ENCODE measurements around the gene KHK. TPM values are rescaled to one million over a fixed set of nuclear protein-coding genes. Genes with fewer than 3 reads are reported as not detected.

Gene KHK
- polyA plus RNA-seq, 2 of the 4 experiments (the other 2 are of a cell fraction) = 4.2 to 7.6 TPM

GRCh38 chr2:27051902-27052645 is 34.5 kb upstream of the KHK start:
- ATAC-seq = peak; percentile 2 to 7; a peak in 5 of 6 replicates
- no peak; the same call in 1 of the 2 replicates for TF ChIP-seq POLR2A (IDR thresholded peaks at IDR 0.05; ENCODE audit: low read length)
- TF ChIP-seq ZNF302 (CRISPR knock-in tag; IDR thresholded peaks at IDR 0.05) = no peak
- H3K4me1 ChIP-seq = peaks cover 13% of the 10 kb centered on the region; the same call in 2 of the 3 replicates
- FAIRE-seq = no peak
- ChIA-PET CTCF (interaction anchor here (0.6 to 13.5 kb wide), 14 partner anchors 9 to 251 kb away, joined by 3 to 143 read pairs (median 4); partner anchors contain the start of gene OST4), POLR2A (interaction anchor here (0.7 to 3.3 kb wide), 14 partner anchors 9 to 330 kb away, joined by 3 to 37 read pairs (median 8); partner anchors contain the start of genes KHK, OST4 and TMEM214)
- H3K27ac ChIP-seq = peak overlapping the region; percentile 83 to 93
- H3K4me2 ChIP-seq = peak overlapping the region; percentile 83
- 14% methylated on average over 12 of the region's 24 CpGs for whole genome bisulfite sequencing (ENCODE audit: missing lambda C conversion rate)
- H3K4me3 ChIP-seq = peak overlapping the region; percentile 86
- DNase-seq (ENCODE audit: low read depth in 1 of 2, low spot score in 1 of 2) = peak; percentile 24 to 46
- H3K9me3 ChIP-seq = no peaks in the 10 kb centered on the region

DNA sequence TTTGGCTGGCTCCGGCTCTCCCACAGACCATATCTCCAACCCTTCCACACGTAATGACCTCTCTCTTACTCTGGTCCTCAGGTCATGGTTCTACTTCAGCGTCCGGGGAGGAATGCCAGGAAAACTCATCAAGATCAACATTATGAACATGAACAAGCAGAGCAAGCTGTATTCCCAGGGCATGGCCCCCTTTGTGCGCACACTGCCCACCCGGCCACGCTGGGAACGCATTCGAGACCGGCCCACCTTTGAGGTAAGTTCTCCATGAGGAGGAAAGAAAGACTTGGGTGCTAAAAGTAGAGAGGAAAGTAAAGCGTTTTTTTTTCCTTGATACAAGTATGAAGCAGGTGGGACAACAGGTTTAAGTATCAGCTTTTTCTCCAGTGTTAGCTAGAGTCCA is 33.3 kb upstream of the KHK start:
- Histone ChIP-seq H3K27ac (no peak overlapping the region), H3K9me3 (no peaks in the 10 kb centered on the region), H3K4me2 (no peak overlapping the region), H3K4me1 (peaks cover 13% of the 10 kb centered on the region; the same call in 2 of the 3 replicates), H3K4me3 (no peak overlapping the region)
- TF ChIP-seq EHMT2 (IDR thresholded peaks at IDR 0.05; ENCODE audit: low read depth) (no peak), CBX8 (IDR thresholded peaks at IDR 0.05) (no peak), NFE2L2 (conservative IDR thresholded peaks at IDR 0.05; ENCODE audit: low read length) (no peak), EHF (CRISPR knock-in tag; IDR thresholded peaks at IDR 0.05) (no peak), ZFP36 (IDR thresholded peaks at IDR 0.05; ENCODE audit: borderline replicate concordance, partially characterized antibody) (no peak), KDM1A (IDR thresholded peaks at IDR 0.05; ENCODE audit: low read depth) (no peak), USF2 (IDR thresholded peaks at IDR 0.05) (no peak), SMC3 (IDR thresholded peaks at IDR 0.05) (no peak), BHLHE40 (IDR thresholded peaks at IDR 0.05; ENCODE audit: low read depth, low read length) (no peak), EP300 (IDR thresholded peaks at IDR 0.05) (no peak), JUNB (IDR thresholded peaks at IDR 0.05) (no peak), CEBPB (IDR thresholded peaks at IDR 0.05) (no peak)
- TF ChIP-seq, protein P1, sequence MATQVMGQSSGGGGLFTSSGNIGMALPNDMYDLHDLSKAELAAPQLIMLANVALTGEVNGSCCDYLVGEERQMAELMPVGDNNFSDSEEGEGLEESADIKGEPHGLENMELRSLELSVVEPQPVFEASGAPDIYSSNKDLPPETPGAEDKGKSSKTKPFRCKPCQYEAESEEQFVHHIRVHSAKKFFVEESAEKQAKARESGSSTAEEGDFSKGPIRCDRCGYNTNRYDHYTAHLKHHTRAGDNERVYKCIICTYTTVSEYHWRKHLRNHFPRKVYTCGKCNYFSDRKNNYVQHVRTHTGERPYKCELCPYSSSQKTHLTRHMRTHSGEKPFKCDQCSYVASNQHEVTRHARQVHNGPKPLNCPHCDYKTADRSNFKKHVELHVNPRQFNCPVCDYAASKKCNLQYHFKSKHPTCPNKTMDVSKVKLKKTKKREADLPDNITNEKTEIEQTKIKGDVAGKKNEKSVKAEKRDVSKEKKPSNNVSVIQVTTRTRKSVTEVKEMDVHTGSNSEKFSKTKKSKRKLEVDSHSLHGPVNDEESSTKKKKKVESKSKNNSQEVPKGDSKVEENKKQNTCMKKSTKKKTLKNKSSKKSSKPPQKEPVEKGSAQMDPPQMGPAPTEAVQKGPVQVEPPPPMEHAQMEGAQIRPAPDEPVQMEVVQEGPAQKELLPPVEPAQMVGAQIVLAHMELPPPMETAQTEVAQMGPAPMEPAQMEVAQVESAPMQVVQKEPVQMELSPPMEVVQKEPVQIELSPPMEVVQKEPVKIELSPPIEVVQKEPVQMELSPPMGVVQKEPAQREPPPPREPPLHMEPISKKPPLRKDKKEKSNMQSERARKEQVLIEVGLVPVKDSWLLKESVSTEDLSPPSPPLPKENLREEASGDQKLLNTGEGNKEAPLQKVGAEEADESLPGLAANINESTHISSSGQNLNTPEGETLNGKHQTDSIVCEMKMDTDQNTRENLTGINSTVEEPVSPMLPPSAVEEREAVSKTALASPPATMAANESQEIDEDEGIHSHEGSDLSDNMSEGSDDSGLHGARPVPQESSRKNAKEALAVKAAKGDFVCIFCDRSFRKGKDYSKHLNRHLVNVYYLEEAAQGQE (IDR thresholded peaks at IDR 0.05) = no peak
- TF ChIP-seq, protein P2, sequence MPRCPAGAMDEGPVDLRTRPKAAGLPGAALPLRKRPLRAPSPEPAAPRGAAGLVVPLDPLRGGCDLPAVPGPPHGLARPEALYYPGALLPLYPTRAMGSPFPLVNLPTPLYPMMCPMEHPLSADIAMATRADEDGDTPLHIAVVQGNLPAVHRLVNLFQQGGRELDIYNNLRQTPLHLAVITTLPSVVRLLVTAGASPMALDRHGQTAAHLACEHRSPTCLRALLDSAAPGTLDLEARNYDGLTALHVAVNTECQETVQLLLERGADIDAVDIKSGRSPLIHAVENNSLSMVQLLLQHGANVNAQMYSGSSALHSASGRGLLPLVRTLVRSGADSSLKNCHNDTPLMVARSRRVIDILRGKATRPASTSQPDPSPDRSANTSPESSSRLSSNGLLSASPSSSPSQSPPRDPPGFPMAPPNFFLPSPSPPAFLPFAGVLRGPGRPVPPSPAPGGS (IDR thresholded peaks at IDR 0.05) = no peak
- FAIRE-seq (no peak), DNase-seq (ENCODE audit: low read depth in 1 of 2, low spot score in 1 of 2) (no peak), ATAC-seq (no peak)
- ChIA-PET CTCF (interaction anchor here (0.5 to 13.5 kb wide), 9 partner anchors 16 to 294 kb away, joined by 3 to 143 read pairs (median 4); partner anchors contain the start of gene OST4), POLR2A (interaction anchor here (0.8 to 3.4 kb wide), 3 partner anchors 14 to 34 kb away, joined by 4 to 11 read pairs (median 9); partner anchors contain the start of genes KHK and OST4)
- 88% methylated on average over 11 of the region's 11 CpGs for WGBS (ENCODE audit: missing lambda C conversion rate)

- H3K9me3 ChIP-seq = no peaks in the 10 kb centered on the region
- H3K27ac ChIP-seq = no peak overlapping the region
- ATAC-seq (no peak), FAIRE-seq (no peak), DNase-seq (ENCODE audit: low read depth in 1 of 2, low spot score in 1 of 2) (no peak)
- POLR2A ChIA-PET = interaction anchor here (0.8 to 3.4 kb wide), 3 partner anchors 14 to 18 kb away, joined by 4 to 14 read pairs (median 11); partner anchors contain the start of gene OST4
- H3K4me3 ChIP-seq = no peak overlapping the region
- H3K4me1 ChIP-seq = peaks cover 13% of the 10 kb centered on the region; the same call in 2 of the 3 replicates
- H3K4me2 ChIP-seq = no peak overlapping the region
- CTCF ChIA-PET = interaction anchor here (0.7 to 13.5 kb wide), 4 partner anchors 15 to 92 kb away, joined by 4 to 143 read pairs (median 7); partner anchors contain the start of gene OST4
- 90% methylated on average over 8 of the region's 8 CpGs for WGBS (ENCODE audit: missing lambda C conversion rate)
- TF ChIP-seq RNF2 (IDR thresholded peaks at IDR 0.05; ENCODE audit: borderline replicate concordance, low read depth) (no peak), CBX8 (IDR thresholded peaks at IDR 0.05) (no peak), ZNF302 (CRISPR knock-in tag; IDR thresholded peaks at IDR 0.05) (no peak), GATA3 (IDR thresholded peaks at IDR 0.05; ENCODE audit: borderline replicate concordance) (no peak), KDM1A (IDR thresholded peaks at IDR 0.05; ENCODE audit: low read depth) (no peak), RARB (CRISPR knock-in tag; IDR thresholded peaks at IDR 0.05) (no peak), NR3C1 (IDR thresholded peaks at IDR 0.05) (no peak), TFCP2L1 (CRISPR knock-in tag; IDR thresholded peaks at IDR 0.05) (no peak), RCOR1 (IDR thresholded peaks at IDR 0.05; ENCODE audit: low read depth, low read length) (no peak), CEBPB (IDR thresholded peaks at IDR 0.05) (no peak), ZSCAN20 (CRISPR knock-in tag; IDR thresholded peaks at IDR 0.05) (no peak)
- TF ChIP-seq, protein P1 (IDR thresholded peaks at IDR 0.05) = no peak
- TF ChIP-seq, protein P3, sequence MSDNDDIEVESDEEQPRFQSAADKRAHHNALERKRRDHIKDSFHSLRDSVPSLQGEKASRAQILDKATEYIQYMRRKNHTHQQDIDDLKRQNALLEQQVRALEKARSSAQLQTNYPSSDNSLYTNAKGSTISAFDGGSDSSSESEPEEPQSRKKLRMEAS (IDR thresholded peaks at IDR 0.05) = no peak
These were observed 32.8 kb upstream of the KHK start for GRCh38 chr2:27053776-27054175.

Data from A549 (cell line).